Fibroblast of lung (primary cell): Measurements from ENCODE around the gene GPR162. TPM values are rescaled to one million over a fixed set of nuclear protein-coding genes. Genes with fewer than 3 reads are reported as not detected.

ENCODE experiments used
- DNase-seq, 2 donors: peaks; one replicate each; pipeline versions ENCODE4 v3.0.0 to v3.0.0-alpha.2; 2010; ENCODE audit warnings: low read depth in 2 of 2
- H2AFZ ChIP-seq: 2 replicates; pipeline ENCODE4 v1.5.1; 2012; ENCODE audit warnings: low read length, control low read depth, inconsistent platforms
- H3K27ac ChIP-seq: 2 replicates; pipeline ENCODE4 v1.5.1; 2011; ENCODE audit warnings: low read length, control low read depth; ENCODE audit not compliant: insufficient read depth
- H3K27me3 ChIP-seq: 2 replicates; pipeline ENCODE4 v1.5.1; 2011; ENCODE audit warnings: mild to moderate bottlenecking, low read length; ENCODE audit not compliant: control insufficient read depth, insufficient read depth
- H3K36me3 ChIP-seq: 2 replicates; pipeline ENCODE4 v1.5.1; 2011; ENCODE audit warnings: low read length; ENCODE audit not compliant: control insufficient read depth, insufficient read depth
- H3K4me1 ChIP-seq: 2 replicates; pipeline ENCODE4 v1.5.1; 2011; ENCODE audit warnings: low read length; ENCODE audit not compliant: control insufficient read depth, insufficient read depth; ENCODE audit errors: extremely low read depth
- H3K4me2 ChIP-seq: 2 replicates; pipeline ENCODE4 v1.5.1; 2011; ENCODE audit warnings: low read length, control low read depth; ENCODE audit not compliant: insufficient read depth; ENCODE audit errors: extremely low read depth
- H3K4me3 ChIP-seq, 4 experiments: fragments of 200-600 bp in 1 of 4; sonication (generic) in 1 of 4; replicated peaks in 1 of 4; 2 replicates each; pipeline ENCODE4 v1.5.1; 2011 to 2016; ENCODE audit warnings: low read length in 4 of 4, low read depth in 3 of 4, mild to moderate bottlenecking in 3 of 4, control low read depth in 2 of 4, inconsistent platforms in 1 of 4, mixed read lengths in 1 of 4; ENCODE audit not compliant: insufficient read depth in 1 of 4; ENCODE audit errors: control extremely low read depth in 1 of 4
- H3K79me2 ChIP-seq: 2 replicates; pipeline ENCODE4 v1.5.1; 2012; ENCODE audit warnings: mild to moderate bottlenecking, low read length, inconsistent platforms; ENCODE audit not compliant: control insufficient read depth, insufficient read depth
- H3K9ac ChIP-seq: 2 replicates; pipeline ENCODE4 v1.5.1; 2011; ENCODE audit warnings: mild to moderate bottlenecking, low read length, control low read depth; ENCODE audit not compliant: insufficient read depth
- H3K9me3 ChIP-seq: 2 replicates; pipeline ENCODE4 v1.5.1; 2012; ENCODE audit warnings: low read depth, low read length; ENCODE audit not compliant: control insufficient read depth, insufficient read depth
- H4K20me1 ChIP-seq: 2 replicates; pipeline ENCODE4 v1.5.1; 2011; ENCODE audit warnings: low read length; ENCODE audit not compliant: control insufficient read depth, insufficient read depth; ENCODE audit errors: extremely low read depth
- CTCF ChIP-seq, 2 donors: IDR thresholded peaks in 1 of 2; conservative IDR thresholded peaks in 1 of 2; 1 replicate in 1 of 2; 2 replicates in 1 of 2; pipeline ENCODE4 v1.5.1; 2011 to 2012; ENCODE audit warnings: low read length in 2 of 2, control low read depth in 1 of 2, inconsistent platforms in 1 of 2, low read depth in 1 of 2, mild to moderate bottlenecking in 1 of 2
- EZH2 ChIP-seq: IDR thresholded peaks from 2 replicates; pipeline ENCODE4 v1.5.1; 2012; ENCODE audit warnings: low read length, control low read depth, mild to moderate bottlenecking; ENCODE audit errors: missing control alignments
- polyA plus RNA-seq, 2 donors: library from polyadenylated mRNA; depleted of rRNA in 1 of 2; stranded (reverse) in 1 of 2; unstranded in 1 of 2; fragments of >200 nt; gene quantifications; 2 replicates each; pipeline ENCODE4 v1.2.1, GENCODE V29; 2011 to 2012; ENCODE audit warnings: missing spikeins in 1 of 2
- total RNA-seq: library from RNA; depleted of rRNA; stranded (reverse); fragments of >200 nt; gene quantifications from 2 replicates; pipeline ENCODE4 v1.2.1, GENCODE V29; 2014

Gene GPR162
- total and polyA plus RNA-seq, 2 donors (not counting 1 experiment from before 2014, with no cell fraction given): 5.6 to 11.1 TPM

GRCh38 chr12:6831450-6831995 lies 9.9 kb downstream of the GPR162 start:
- Histone ChIP-seq H3K27ac (no peak overlapping the region), H4K20me1 (no peaks in the 10 kb centered on the region), H3K4me1 (peaks cover 10% of the 10 kb centered on the region), H3K36me3 (peaks cover 24% of the 10 kb centered on the region), H3K27me3 (no peaks in the 10 kb centered on the region), H3K4me3 (no peak overlapping the region), H3K9ac (no peak overlapping the region), H3K79me2 (peaks cover 26% of the 10 kb centered on the region), H3K9me3 (no peaks in the 10 kb centered on the region), H2AFZ (no peak overlapping the region), H3K4me2 (no peak overlapping the region)
- TF ChIP-seq CTCF (conservative IDR thresholded peaks at IDR 0.05 in 1 of 2, IDR thresholded peaks at IDR 0.05 in 1 of 2; ENCODE audit: low read depth in 1 of 2, low read length in 2 of 2): no peak
- TF ChIP-seq EZH2: no peak
- no peak for DNase-seq

GRCh38 chr12:6832125-6832524 lies 10.5 kb downstream of the GPR162 start:
- no peak overlapping the region for H3K9ac ChIP-seq
- peaks cover 26% of the 10 kb centered on the region for H3K79me2 ChIP-seq
- H3K27me3 ChIP-seq: no peaks in the 10 kb centered on the region
- no peak overlapping the region for H3K4me3 ChIP-seq
- no peak for TF ChIP-seq CTCF (conservative IDR thresholded peaks at IDR 0.05 in 1 of 2, IDR thresholded peaks at IDR 0.05 in 1 of 2; ENCODE audit: low read depth in 1 of 2, low read length in 2 of 2)
- TF ChIP-seq EZH2: no peak
- H3K27ac ChIP-seq: no peak overlapping the region
- H2AFZ ChIP-seq: no peak overlapping the region
- DNase-seq: no peak
- no peaks in the 10 kb centered on the region for H4K20me1 ChIP-seq
- H3K36me3 ChIP-seq: peaks cover 27% of the 10 kb centered on the region
- H3K9me3 ChIP-seq: no peaks in the 10 kb centered on the region
- H3K4me1 ChIP-seq: peaks cover 7% of the 10 kb centered on the region
- H3K4me2 ChIP-seq: no peak overlapping the region

- Histone ChIP-seq H3K4me3 (no peak overlapping the region), H3K9me3 (no peaks in the 10 kb centered on the region), H3K4me2 (no peak overlapping the region), H2AFZ (no peak overlapping the region), H3K4me1 (peaks cover 4% of the 10 kb centered on the region), H3K36me3 (peaks cover 32% of the 10 kb centered on the region), H3K79me2 (peaks cover 23% of the 10 kb centered on the region), H3K27me3 (no peaks in the 10 kb centered on the region), H3K9ac (no peak overlapping the region), H3K27ac (no peak overlapping the region), H4K20me1 (no peaks in the 10 kb centered on the region)
- DNase-seq: no peak
- TF ChIP-seq CTCF (conservative IDR thresholded peaks at IDR 0.05 in 1 of 2, IDR thresholded peaks at IDR 0.05 in 1 of 2; ENCODE audit: low read depth in 1 of 2, low read length in 2 of 2) (no peak), EZH2 (no peak)
Observed at GRCh38 chr12:6833189-6833890, 11.7 kb downstream of the GPR162 start.
